OCI-LY3 (cell line): ENCODE data around the gene PARD3.

ENCODE experiments used
- CTCF ChIP-seq: fragments of 200-600, 300-600 bp; sonication (generic); IDR thresholded peaks from 2 replicates; pipeline ENCODE4 v1.5.1; 2014; ENCODE audit warnings: antibody characterized with exemption, low read length, low read depth
- EZH2phosphoT487 ChIP-seq: fragments of 200-600 bp; shearing (Covaris generic); IDR thresholded peaks from 2 replicates; pipeline ENCODE4 v1.6.1; 2018; ENCODE audit warnings: antibody characterized with exemption, mixed run types, low read depth

- TF ChIP-seq CTCF (no peak), EZH2phosphoT487 (no peak)
These were observed 257.9 kb downstream of the PARD3 start for GRCh38 chr10:34557173-34557572.
